ENCODE measurements around the gene GXYLT1.

DNA sequence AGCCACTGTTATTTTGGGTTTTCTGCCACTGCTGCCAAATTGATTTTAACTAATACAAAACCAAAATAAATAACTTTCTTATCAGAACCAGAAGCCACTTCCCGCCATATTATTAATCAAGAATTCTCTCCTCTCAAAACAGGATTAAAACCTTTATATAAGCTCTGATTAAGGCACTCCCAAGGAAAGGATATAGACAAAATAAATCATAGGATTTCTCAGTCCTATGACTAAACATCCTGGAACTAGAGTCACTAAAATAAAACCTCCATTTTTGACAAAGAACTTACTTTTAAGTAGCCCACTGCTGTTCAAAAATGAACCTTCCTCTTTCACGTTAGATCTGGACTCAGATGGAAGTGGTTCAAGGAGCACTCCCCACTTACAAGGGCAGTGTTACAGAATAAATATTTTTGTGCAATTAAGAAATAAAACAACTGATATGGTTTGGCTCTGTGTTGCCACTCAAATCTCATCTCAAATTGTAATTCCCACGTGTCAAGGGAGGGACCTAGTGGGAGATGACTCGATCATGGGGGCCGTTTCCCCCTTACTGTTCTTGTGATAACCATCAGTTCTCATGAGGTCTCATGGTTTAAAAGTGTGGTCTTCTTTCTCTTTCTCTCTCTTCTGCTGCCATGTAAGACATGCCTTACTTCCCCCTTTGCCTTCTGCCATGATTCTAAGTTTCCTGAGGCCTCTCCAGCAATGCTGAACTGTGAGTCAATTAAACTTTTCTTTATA lies 26.4 kb downstream of the GXYLT1 start:
- TF ChIP-seq POLR2A (IDR thresholded peaks at IDR 0.05): no peak
- TF ChIP-seq, protein P1, sequence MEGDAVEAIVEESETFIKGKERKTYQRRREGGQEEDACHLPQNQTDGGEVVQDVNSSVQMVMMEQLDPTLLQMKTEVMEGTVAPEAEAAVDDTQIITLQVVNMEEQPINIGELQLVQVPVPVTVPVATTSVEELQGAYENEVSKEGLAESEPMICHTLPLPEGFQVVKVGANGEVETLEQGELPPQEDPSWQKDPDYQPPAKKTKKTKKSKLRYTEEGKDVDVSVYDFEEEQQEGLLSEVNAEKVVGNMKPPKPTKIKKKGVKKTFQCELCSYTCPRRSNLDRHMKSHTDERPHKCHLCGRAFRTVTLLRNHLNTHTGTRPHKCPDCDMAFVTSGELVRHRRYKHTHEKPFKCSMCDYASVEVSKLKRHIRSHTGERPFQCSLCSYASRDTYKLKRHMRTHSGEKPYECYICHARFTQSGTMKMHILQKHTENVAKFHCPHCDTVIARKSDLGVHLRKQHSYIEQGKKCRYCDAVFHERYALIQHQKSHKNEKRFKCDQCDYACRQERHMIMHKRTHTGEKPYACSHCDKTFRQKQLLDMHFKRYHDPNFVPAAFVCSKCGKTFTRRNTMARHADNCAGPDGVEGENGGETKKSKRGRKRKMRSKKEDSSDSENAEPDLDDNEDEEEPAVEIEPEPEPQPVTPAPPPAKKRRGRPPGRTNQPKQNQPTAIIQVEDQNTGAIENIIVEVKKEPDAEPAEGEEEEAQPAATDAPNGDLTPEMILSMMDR (IDR thresholded peaks at IDR 0.05): no peak
